ENCODE results near the gene PRPF40A. TPM values are rescaled to one million over a fixed set of nuclear protein-coding genes. Genes with fewer than 3 reads are reported as not detected.

PRPF40A gene
- total and polyA plus RNA-seq, 2 of the 8 experiments (the other 6 are each of a cell fraction or from before 2014, with no cell fraction given), result 85.5 to 176 TPM

DNA sequence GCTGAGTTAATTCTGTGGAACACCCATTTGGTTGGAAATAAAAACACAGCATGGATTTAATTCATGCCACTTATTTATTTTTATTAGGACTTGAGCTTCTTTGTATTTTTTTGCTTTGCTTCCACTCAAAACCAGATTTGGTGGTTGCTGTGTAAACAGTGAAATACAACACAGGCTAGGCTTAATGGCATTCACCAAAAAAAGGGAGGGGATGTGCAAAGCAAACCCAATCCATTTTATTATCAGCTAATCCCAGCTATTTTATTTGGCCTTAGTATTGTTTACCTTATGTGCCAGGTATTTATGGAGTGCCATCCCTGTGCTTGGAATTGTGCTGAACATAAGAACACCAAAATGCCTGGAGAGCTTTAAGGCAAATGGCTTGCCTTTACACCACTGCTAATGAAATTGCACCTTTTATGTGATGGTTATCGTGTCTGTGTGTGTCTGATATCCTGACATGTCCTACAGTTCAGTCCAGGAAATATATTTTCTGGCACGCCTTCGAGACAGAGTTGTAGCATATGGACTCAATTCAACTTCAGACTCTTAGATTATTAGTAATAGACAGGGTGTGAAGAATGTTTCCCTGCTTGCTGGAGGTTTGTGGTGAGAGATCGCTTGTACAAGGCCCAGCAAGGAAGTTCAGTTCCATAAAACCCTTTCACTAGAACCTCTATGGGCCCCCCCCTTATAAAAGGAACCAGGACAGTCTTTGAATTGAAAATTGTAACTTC, 99.6 kb downstream of the PRPF40A start:
- Histone ChIP-seq H4K20me1 (replicated peaks in 1 of 2; ENCODE audit: control insufficient read depth in 1 of 2, insufficient read depth in 2 of 2, low read length in 2 of 2) (no peaks in the 10 kb centered on the region), H2BK120ac (replicated peaks; ENCODE audit: low read depth, low read length) (no peak overlapping the region), H3K9me3 (ENCODE audit: insufficient read depth in 2 of 2, low read depth in 1 of 2, low read length in 1 of 2) (no peaks in the 10 kb centered on the region), H3K79me2 (ENCODE audit: control insufficient read depth in 1 of 2, insufficient read depth in 2 of 2, low read length in 2 of 2) (no peaks in the 10 kb centered on the region), H2BK20ac (ENCODE audit: low read length) (no peak overlapping the region), H3K23ac (ENCODE audit: insufficient read length) (no peak overlapping the region), H3K27me3 (replicated peaks in 1 of 4; ENCODE audit: control insufficient read depth in 3 of 4, extremely low read depth in 1 of 4, insufficient read depth in 3 of 4, low read length in 3 of 4) (no peaks in the 10 kb centered on the region), H3K4ac (replicated peaks; ENCODE audit: insufficient read length, low read depth, low read length) (no peak overlapping the region), H3K18ac (ENCODE audit: extremely low read depth, low read length) (no peak overlapping the region), H3K4me1 (replicated peaks in 1 of 4; ENCODE audit: control insufficient read depth in 3 of 4, insufficient read depth in 4 of 4, low read length in 3 of 4) (no peaks in the 10 kb centered on the region), H3K23me2 (ENCODE audit: low read depth, low read length) (no peaks in the 10 kb centered on the region), H3K9ac (replicated peaks in 1 of 4; ENCODE audit: extremely low read depth in 1 of 4, low read depth in 3 of 4, low read length in 3 of 4) (no peak overlapping the region), H4K5ac (ENCODE audit: insufficient read length, low read depth, low read length) (no peak overlapping the region), H4K8ac (ENCODE audit: extremely low read depth, insufficient read depth, low read length) (no peak overlapping the region), H2BK12ac (ENCODE audit: low read depth, low read length) (no peak overlapping the region), H4K91ac (replicated peaks; ENCODE audit: insufficient read length, low read length) (no peak overlapping the region), H3K14ac (ENCODE audit: insufficient read length) (no peak overlapping the region), H3K4me3 (ENCODE audit: extremely low read depth in 1 of 4, insufficient read depth in 2 of 4, low read depth in 3 of 4, low read length in 4 of 4) (no peak overlapping the region), H3K56ac (replicated peaks; ENCODE audit: insufficient read length, low read depth, low read length) (no peak overlapping the region), H3K27ac (ENCODE audit: low read depth, low read length) (no peak overlapping the region), H3K4me2 (ENCODE audit: insufficient read depth in 1 of 2, low read depth in 2 of 2, low read length in 2 of 2) (no peak overlapping the region), H2AK5ac (ENCODE audit: low read depth, low read length) (no peak overlapping the region), H2BK5ac (ENCODE audit: low read depth, low read length) (no peak overlapping the region), H3K79me1 (ENCODE audit: low read depth, low read length) (no peaks in the 10 kb centered on the region), H2BK15ac (ENCODE audit: low read length) (no peak overlapping the region), H2AFZ (ENCODE audit: low read length) (no peak overlapping the region), H3K36me3 (ENCODE audit: control insufficient read depth in 2 of 4, insufficient read depth in 4 of 4, low read length in 3 of 4) (peaks cover 6 to 56% (median 41%) of the 10 kb centered on the region in 4 experiments)
- FAIRE-seq (no peak), DNase-seq (ENCODE audit: low read depth in 1 of 2, low spot score in 2 of 2) (no peak)
- ChIA-PET CTCF (ENCODE audit: partially characterized antibody) (interaction anchor here (0.8 to 1.8 kb wide), 6 partner anchors 10 to 441 kb away, joined by 3 to 7 read pairs (median 4); no protein-coding TSS in a partner anchor), POLR2A (ENCODE audit: partially characterized antibody) (no interaction called here)
- 83% methylated on average over 4 of the region's 4 CpGs; no CpG with 5 or more reads in 1 of the 2 experiments for WGBS, 2 experiments (ENCODE audit: extremely low coverage in 1 of 2, insufficient coverage in 1 of 2, insufficient read length in 1 of 2, insufficient replicate concordance in 2 of 2, low coverage in 1 of 2, low lambda C conversion rate in 2 of 2, missing lambda C conversion rate in 1 of 2)
- TF ChIP-seq SUZ12 (IDR thresholded peaks at IDR 0.05; ENCODE audit: low read length) (no peak), GTF2F1 (IDR thresholded peaks at IDR 0.05; ENCODE audit: borderline replicate concordance, low read depth, low read length) (no peak), KDM5A (IDR thresholded peaks at IDR 0.05; ENCODE audit: low read length) (no peak), EZH2 (IDR thresholded peaks at IDR 0.05; ENCODE audit: low read depth, low read length, severe bottlenecking) (no peak), RAD21 (IDR thresholded peaks at IDR 0.05 in 1 of 2, conservative IDR thresholded peaks at IDR 0.05 in 1 of 2; ENCODE audit: low read depth in 2 of 2, low read length in 2 of 2) (no peak), TEAD4 (IDR thresholded peaks at IDR 0.05; ENCODE audit: low read depth, low read length) (no peak), POLR2A (IDR thresholded peaks at IDR 0.05; ENCODE audit: control extremely low read depth in 1 of 2, low read depth in 2 of 2, low read length in 2 of 2) (no peak), CREB1 (IDR thresholded peaks at IDR 0.05) (no peak), NRF1 (IDR thresholded peaks at IDR 0.05; ENCODE audit: low read depth, low read length) (no peak), NANOG (IDR thresholded peaks at IDR 0.05; ENCODE audit: insufficient read depth, low read depth, low read length, poor library complexity, severe bottlenecking) (no peak)
- TF ChIP-seq, protein P1, sequence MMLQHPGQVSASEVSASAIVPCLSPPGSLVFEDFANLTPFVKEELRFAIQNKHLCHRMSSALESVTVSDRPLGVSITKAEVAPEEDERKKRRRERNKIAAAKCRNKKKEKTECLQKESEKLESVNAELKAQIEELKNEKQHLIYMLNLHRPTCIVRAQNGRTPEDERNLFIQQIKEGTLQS (IDR thresholded peaks at IDR 0.05; ENCODE audit: insufficient read depth, low read depth, low read length), result no peak

Measured in H1 (cell line).